Stimulated activated CD8-positive, alpha-beta memory T cell treated with anti-CD3 and anti-CD28 coated beads, Interleukin-4, amount 100 ng/mL, for 24 hours (primary cell): ENCODE data around the gene OR2T2.
"Not testable (repeated sequence)": the region's sequence is repeated elsewhere in the genome, so short reads cannot be mapped to it uniquely, and the experiment has no call there.

Source experiments
- DNase-seq: peaks from one replicate; pipeline ENCODE4 v3.0.0-alpha.2; 2020; ENCODE audit warnings: low read depth

Gene OR2T2

DNA sequence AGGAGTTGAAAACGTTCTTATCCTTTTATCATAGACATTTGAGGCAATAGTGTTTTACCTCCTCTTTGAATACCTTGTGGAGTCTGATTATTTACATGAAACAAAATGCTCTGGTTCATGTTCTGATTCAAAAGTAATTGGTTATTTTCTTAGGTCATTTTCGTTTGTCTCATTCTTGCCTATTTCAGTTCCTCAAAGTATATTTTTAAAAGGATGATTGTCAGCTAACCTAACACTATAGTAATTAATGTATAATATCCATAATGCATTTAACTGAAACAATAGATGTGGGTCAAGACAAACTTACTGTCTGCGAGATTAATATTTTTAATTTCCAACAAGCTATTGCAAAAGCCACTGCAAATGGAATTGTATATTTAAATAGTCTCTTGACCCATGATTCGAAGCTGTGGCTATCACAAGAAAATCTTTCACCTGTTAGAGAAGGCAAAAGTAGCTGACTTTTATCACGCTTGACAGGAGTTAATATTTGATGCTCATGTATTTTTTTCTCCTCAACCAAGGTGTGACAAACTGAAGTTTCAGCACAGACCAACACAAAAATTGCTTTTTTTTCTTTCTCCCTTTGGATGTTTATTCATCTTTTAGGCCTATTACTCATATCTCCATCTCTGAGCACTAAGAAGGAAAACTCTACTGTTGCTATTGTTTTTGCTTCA is 5.2 kb downstream of the OR2T2 start:
- not testable (repeated sequence) for DNase-seq

DNA sequence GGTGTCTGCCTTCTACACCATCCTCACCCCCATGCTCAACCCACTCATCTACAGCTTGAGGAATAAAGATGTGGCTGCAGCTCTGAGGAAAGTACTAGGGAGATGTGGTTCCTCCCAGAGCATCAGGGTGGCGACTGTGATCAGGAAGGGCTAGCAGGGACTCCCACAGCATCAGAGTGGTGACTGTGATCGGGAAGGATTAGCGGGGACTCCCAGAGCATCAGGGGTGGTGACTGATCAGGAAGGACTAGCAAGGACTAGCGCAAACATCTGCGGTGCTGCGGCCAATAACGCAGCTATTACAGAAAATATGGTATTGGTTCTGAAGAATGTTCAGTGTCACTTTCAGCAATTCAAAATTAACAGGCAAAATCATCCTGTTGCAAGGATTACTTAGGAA is 8.2 kb downstream of the OR2T2 start:
- not testable (repeated sequence) for DNase-seq

DNA sequence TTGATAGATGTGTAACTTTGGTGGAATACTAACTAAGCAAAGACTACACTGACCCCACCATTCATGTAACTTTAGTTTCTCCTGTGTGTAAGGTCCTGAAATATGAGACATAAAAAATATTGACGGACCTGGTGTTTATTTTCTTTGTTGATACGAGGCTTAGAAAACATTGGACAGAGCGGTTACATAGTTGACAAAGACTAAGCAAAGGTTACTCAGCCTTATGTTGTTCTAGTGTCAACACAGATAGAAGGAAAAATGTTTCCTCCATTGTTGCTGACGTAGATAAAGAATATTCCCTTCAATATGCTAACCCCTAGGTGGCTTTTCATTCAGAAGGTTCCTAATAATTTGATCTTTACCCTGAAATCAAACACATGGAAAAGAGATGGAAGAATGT is 9.6 kb downstream of the OR2T2 start:
- DNase-seq = not testable (repeated sequence)

DNA sequence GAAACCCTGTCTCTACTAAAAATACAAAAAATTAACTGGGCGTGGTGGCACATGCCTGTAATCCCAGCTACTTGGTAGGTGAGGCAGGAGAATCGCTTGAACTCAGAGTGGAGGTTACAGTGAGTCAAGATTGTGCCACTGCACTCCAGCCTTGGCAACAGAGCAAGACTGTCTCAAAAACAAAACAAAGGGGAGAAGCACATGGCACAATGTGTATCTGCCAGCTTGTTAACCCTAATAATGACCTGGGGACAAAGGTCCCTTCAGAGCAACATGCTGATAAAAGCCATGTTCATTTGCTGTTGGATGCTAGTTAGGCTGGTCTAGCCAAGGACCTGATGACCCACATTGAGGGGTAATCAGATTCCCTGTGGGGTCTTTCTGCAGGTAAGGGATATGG is 11.2 kb downstream of the OR2T2 start:
- not testable (repeated sequence) for DNase-seq

DNA sequence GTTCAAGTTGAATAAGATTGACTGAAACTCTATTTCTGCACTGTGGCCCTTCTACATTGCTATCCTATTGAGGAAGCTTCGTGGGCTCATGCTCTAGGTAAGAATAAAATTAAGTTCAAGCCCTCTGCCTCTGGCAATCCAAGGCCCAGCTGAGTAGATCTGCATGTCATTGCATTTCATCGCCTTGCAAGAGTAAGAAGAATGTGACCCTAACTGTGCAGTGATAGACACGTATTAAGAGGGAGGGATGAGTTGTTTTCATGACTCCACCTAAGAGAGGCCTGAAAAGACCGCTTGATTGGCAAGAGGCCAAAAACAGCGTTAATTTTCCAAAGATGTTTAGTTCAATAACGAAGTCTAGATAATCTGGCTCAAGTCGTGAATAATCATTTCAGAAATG is 13.7 kb downstream of the OR2T2 start:
- DNase-seq = not testable (repeated sequence)

DNA sequence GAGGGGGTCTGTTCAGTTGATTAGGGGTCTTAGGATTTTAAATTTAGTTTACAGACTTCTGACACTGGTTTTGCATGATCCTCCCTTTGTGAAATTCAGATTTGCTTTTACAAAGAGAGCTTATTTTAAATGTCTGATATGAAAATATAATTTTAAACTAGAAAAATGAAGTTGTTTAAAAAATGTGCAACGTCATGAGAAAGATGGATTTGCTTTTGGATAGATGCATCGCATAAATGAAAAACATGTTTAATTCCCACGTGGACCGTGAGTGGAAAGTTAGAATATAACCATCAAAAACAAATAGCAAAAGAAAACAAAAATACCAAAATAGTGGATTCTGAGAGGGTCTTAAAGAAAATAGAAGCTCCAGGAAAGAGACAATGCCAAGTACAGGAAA is 25.7 kb downstream of the OR2T2 start:
- DNase-seq = no peak

DNA sequence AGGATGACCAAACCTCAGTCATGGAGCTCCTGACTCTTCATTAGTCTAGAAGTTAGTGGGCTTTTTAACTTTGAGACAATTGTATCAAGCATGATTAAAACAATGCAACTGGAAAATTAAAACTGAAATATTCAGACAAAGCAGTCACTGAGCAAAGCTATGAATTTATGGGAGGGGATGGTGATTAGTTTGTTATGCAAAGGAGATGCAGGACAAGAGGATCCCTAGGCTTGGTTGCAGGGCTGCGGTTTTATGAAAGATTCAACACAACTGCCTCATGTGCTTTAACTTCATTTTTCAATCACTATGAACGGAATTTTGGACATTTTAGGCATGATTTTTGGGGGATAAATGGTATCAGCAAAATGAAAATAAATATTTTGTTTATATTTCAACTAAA is 26.7 kb downstream of the OR2T2 start:
- DNase-seq = not testable (repeated sequence)

DNA sequence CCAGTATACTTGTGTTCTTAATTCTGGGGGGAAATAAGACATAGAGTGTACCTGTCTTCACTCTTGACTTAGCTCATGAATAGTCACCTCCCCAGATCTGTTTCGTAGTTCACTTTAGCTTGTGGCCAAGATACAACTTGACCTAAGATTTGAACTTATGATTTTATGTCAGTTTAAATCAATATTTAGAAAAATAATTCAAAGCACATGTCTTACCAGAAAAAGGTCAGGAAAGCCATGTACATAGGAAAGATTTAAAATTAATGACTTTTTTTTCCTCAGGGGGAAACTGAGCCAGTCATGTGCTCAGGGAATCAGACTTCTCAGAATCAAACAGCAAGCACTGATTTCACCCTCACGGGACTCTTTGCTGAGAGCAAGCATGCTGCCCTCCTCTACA is 27.6 kb downstream of the OR2T2 start, which contains the start of gene OR2T3:
OR2T3 (plus strand) TSS at position 301 of the 400 bp plus-strand sequence; CDS start at position 301, 0 bp downstream.
- not testable (repeated sequence) for DNase-seq

DNA sequence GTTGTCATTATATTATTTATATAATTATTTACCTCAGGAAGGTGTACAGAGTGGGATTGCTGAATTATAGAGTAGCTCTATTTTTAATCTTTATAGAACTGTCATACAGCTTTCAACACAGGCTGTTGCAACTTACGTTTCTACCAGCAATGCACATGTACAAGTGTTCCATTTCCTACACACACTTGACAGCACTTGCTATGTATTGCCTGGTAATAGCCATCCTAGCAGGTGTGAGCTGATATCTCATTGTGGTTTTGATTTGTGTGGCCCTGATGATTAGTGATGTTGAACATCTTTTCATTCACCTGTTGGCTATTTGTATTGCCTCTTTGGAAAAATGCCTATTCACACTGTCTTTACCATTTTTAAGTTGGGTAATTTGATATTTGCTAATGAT is 30.2 kb downstream of the OR2T2 start:
- DNase-seq = not testable (repeated sequence)

DNA sequence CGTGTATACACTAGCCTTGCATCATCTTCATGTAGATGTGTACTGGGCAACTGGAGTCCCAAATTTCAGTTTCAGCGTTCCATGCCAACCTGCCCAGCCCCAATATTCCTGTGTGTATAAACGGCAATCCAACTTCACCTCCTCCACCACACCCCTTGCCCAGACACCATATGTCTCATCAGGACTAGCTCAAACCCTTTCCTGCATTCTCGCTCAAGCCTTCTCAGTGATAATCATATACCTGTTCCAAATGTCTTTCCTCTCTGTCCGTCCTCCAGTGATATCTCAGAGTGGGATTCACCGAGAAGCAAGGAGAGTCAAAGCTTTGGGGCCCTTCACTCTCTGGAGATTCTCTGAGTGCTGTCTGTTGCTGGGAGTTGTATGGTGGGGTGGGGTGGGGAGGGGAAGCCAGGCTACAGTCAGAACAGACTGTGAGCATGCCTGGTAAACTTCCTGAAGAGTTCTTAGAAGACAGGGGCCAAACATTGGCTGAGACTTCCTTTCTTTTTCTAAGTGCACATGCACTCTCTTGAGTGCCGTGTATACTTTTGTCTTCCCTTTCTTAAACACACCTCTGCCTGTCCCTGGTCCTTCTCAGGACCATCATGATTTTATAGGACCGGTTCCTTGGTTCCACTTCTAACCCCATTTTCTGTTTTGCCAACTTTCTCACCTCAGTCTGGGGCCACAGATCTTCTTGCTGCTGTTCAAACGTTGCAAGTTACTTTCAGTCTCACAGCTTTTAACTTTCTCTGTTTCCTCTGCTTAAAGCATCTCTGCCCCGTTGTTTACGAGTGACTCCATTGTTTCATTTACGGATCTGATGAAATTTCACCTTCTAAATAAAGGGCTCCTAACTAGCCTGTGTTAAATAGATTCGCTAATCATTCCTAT is 36.5 kb downstream of the OR2T2 start:
- DNase-seq = not testable (repeated sequence)

DNA sequence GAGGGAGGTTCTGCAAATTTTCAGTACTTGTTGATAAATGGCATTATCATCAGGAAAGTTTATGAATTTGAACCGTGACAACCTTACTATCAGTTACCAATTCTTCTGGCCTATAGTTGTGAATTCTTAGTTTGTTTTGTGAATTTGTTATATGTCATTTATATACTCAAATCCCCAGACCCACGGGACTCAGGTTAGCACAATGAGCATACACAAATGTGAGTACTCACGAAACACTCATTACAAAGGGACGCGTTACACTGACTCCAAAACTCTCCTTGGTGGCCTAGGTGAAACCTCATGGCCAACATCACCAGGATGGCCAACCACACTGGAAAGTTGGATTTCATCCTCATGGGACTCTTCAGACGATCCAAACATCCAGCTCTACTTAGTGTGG is 42.9 kb downstream of the OR2T2 start, which contains the start of gene OR2T5:
OR2T5 (plus strand) TSS at position 301 of the 400 bp plus-strand sequence; CDS start at position 301, 0 bp downstream.
- not testable (repeated sequence) for DNase-seq

DNA sequence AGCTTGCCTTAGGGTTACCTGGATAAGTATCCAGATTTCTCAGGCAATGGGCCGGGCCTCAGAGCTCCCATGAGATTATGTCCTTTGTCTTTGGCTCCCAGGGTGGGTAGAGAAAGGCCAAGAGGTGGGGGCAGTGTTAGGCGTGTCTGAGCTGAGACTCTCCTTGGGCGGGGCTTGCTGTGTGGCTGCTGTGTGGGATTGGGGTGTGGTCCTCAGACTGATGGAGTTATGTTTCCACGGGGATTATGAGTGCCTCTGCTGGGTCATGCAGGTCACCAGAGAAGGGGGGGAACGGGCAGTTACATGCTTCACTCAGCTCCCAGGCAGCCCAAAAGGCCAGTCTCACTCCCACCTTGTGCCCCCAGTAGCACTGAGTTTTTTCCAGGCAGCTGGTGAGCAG is 51.2 kb downstream of the OR2T2 start:
- DNase-seq = not testable (repeated sequence)

DNA sequence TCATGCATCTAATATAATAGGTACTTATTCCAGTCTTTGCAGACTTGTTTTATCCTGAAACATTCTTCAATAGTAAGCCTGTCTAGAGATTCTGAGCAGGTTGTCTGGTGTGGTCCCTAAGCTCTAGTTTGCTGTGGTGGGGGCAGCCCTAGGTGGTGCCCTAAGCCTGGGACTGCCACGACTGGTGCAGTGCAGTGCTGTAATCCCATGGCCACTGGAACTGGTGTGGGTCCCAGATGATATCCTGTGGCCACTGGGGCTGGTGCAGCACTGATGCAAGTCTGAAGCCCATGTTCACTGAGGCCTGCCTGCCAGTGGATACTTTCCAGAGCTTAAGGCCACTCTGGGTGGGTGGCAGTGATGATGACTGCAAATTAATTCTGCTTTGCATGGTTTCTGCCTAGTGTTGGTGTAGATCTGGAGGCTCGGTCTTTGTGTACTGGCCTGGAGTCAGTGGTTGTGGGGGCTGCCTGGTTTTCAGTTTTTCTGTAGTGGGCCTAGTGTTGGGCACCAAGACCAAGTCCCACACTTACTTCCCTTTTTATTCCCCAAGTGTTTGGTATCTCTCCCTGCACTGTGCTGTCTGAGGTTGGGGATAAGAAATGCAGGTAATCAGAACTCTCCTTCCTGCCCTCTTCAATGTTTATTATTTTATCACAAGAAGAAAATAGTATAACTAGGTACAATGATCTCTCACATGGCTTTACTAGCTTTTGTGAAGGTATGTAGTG is 55.0 kb downstream of the OR2T2 start:
- not testable (repeated sequence) for DNase-seq
